PFSK-1 (cell line): ENCODE measurements around the gene HACD3.

Experiments used
- POLR2AphosphoS5 ChIP-seq: IDR thresholded peaks from 2 replicates; pipeline ENCODE4 v1.6.1; 2012; ENCODE audit warnings: low read depth, mild to moderate bottlenecking, control low read depth, low read length, moderate library complexity
- REST ChIP-seq, 2 experiments: IDR thresholded peaks; 2 replicates each; pipeline versions ENCODE4 v1.6.1 to v1.8.0; 2011 to 2012; ENCODE audit warnings: low read depth in 2 of 2, low read length in 2 of 2, control low read depth in 1 of 2, inconsistent platforms in 1 of 2, mild to moderate bottlenecking in 1 of 2, moderate library complexity in 1 of 2; ENCODE audit not compliant: insufficient read depth in 1 of 2
- SIN3A ChIP-seq: IDR thresholded peaks from 2 replicates; pipeline ENCODE4 v1.6.1; 2012; ENCODE audit warnings: mild to moderate bottlenecking, low read length, moderate library complexity, borderline replicate concordance; ENCODE audit not compliant: insufficient read depth
- TAF1 ChIP-seq: IDR thresholded peaks from 2 replicates; pipeline ENCODE4 v1.6.1; 2012; ENCODE audit warnings: low read length, control low read depth, borderline replicate concordance; ENCODE audit not compliant: insufficient read depth

GRCh38 chr15:65603134-65603533, 72.9 kb downstream of the HACD3 start:
- TF ChIP-seq REST (IDR thresholded peaks at IDR 0.05; ENCODE audit: insufficient read depth in 1 of 2, low read depth in 2 of 2, low read length in 2 of 2) (no peak), POLR2AphosphoS5 (no peak), SIN3A (no peak), TAF1 (no peak)
